Occipital lobe (tissue), 3 donors: ENCODE results near the gene PPP1R10. TPM values are rescaled to one million over a fixed set of nuclear protein-coding genes. Genes with fewer than 3 reads are reported as not detected.

Experiments used
- DNase-seq: peaks from one replicate; lab custom pipeline; 2025; lab: John Stamatoyannopoulos, UW
- small RNA-seq: library from RNA; depleted of rRNA; stranded (forward); fragments of <200 nt; gene quantifications from one replicate; pipeline ENCODE3, GENCODE V24; 2014
- total RNA-seq: library from RNA; depleted of rRNA; stranded (reverse); fragments of >200 nt; gene quantifications from one replicate; pipeline ENCODE4 v1.2.3, GENCODE V29; 2014

Gene PPP1R10
- total RNA-seq, 1 donor from 2014 or later, result 55.7 TPM

DNA sequence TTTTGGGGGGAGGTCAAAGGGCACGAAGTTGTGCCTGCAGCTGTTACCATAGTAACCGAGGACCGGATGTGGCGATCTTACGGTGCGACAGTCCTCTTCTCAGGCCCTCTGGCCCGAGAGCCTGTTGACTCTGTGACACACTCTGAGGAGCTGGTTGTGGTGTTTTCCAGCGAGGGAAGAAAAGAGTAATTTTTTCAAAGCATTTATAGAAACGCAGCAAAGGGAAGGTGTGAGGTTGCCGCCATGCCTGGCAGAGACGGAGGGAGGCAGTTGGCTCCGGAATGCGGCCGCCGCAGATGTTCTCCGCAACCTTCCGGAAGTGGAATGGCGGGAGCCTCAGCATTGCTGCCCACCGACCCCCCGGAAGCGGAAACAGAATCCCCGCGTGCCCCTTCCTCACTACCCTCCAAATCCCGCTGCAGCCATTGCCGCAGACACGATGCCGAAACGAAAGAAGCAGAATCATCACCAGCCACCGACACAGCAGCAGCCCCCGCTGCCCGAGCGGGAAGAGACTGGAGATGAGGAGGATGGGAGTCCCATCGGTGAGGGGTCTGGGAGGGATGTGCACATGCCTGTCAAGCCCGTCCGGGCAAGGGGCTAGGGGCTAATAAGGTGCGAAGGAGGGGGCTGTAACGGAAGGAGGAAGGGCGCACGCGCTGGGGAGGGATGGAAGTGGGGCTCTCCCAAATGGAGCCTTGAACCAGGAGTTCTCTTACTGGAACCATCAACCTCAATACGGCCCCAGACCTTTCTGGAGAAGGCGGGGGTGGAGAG lies 59.9 kb downstream of the PPP1R10 start, which contains the start of gene PRR3:
PRR3 (plus strand) TSS at position 390 of the 777 bp plus-strand sequence; CDS start at position 440, 50 bp downstream.
- peak; percentile 90 for DNase-seq

DNA sequence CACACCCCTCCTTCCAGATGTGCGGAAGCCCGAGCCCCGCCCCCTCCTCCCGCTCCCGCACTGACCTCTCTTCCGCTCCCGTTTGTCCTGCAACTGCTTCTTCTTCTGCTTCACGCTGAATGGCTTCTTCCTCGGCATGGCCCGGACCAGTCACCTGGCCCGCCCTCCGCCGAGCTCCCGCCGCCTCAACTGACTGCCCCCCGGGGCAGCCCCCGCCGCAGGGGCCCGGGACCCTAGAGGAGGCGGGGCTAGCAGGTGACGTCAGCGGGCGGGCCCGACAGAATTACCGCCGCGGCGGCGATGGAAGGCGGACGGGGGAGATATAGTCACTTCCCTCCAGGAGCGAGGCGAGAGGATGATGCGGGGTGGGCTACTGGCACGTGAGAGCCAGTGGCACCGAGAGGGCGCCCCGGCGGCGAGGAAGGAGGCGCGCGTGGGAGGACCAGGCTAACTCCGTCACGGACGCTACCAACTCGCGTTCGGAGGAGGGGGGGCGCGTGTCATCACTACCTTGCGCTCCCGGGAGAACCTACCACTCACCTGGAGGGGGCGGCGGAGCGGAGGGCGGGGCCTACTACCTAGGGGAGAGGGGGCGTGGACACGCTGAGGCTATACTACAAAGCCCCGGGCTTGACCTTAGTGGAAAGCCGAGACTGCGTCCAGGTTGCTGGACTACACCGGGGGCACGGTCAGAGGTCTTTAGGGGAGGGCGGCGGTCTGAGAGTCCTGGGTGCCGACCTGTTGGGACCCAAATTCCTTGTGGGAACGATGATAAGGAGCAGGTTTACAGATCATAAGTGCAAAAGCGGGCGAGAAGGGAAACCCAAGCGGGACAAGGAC lies 60.8 kb downstream of the PPP1R10 start, which contains the start of gene GNL1:
GNL1 (minus strand) TSS at position 424 of the 840 bp plus-strand sequence; CDS start at position 138, 286 bp downstream.
- peak; percentile 84 for DNase-seq

DNA sequence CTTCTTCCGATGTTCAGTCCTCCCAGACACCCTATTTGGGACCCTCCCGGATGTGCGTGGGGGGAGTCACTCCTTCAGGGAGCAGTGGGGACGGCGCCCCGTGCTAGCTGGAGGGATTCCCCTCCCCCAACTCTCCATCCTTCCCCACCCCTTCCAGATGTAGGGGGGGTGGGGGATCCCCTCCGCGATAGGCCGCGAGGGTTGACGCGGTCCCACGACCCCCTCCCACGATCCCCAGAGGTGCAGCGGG lies 61.3 kb downstream of the PPP1R10 start:
- no peak for DNase-seq

- no peak for DNase-seq
Measured at GRCh38 chr6:30554962-30555815, 61.9 kb downstream of the PPP1R10 start.

DNA sequence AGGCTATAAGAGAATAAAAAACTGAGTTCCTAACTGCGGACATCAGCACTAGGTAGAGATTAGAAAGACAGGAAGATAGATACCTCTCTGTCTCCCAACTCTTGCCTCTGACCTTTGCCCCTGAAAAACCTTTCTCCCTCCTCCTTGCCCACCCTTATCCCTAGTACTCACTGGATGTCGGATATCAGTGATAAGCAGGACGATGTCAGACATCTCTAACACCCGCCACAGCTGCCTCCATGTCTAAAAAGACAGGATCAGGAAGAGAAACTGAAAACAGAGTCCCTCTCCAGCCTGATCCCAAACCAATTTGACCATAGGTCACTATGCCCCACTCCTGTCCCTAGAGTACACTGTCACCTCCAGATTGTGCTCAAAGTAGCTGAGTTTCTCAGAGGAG lies 62.6 kb downstream of the PPP1R10 start:
- DNase-seq, result no peak

Small RNA genes within 50 kb of the gene (small RNA-seq; reads per million reads assigned to genes)
- 0.81 reads per million, percentile 68 among the genes with 10 or more reads in this experiment for gene MIR877

Other genes starting within 250 kb of the PPP1R10 start
- 29.8 TPM for gene HLA-E, start 127.7 kb downstream of the PPP1R10 start, total RNA-seq
- gene GNL1, start 60.8 kb downstream of the PPP1R10 start, total RNA-seq, result 38.1 TPM
- gene PRR3, start 59.9 kb downstream of the PPP1R10 start, total RNA-seq, result 13.6 TPM
- 17.5 TPM for gene ABCF1, start 45.8 kb downstream of the PPP1R10 start, total RNA-seq
- 39.9 TPM for gene MRPS18B, start 597 bp upstream of the PPP1R10 start, total RNA-seq
- gene ATAT1, start 9.6 kb upstream of the PPP1R10 start, total RNA-seq, result 38.4 TPM
- 18.4 TPM for gene C6orf136, start 29.9 kb upstream of the PPP1R10 start, total RNA-seq
- gene DHX16, start 55.8 kb upstream of the PPP1R10 start, total RNA-seq, result 20.9 TPM
- gene PPP1R18, start 69.4 kb upstream of the PPP1R10 start, total RNA-seq, result 34.5 TPM
- gene NRM, start 73.7 kb upstream of the PPP1R10 start, total RNA-seq, result 1.2 TPM
- gene MDC1, start 100.0 kb upstream of the PPP1R10 start, total RNA-seq, result 12.5 TPM
- gene TUBB, start 103.1 kb upstream of the PPP1R10 start, total RNA-seq, result 1,190 TPM
- 43.4 TPM for gene FLOT1, start 125.4 kb upstream of the PPP1R10 start, total RNA-seq
- 3.0 TPM for gene IER3, start 127.3 kb upstream of the PPP1R10 start, total RNA-seq